Ureter (tissue), 1 donor: Measurements from ENCODE around the gene PXK. TPM values are rescaled to one million over a fixed set of nuclear protein-coding genes. Genes with fewer than 3 reads are reported as not detected.

Source experiments
- DNase-seq: peaks from one replicate; pipeline ENCODE4 v3.0.0-alpha.2; 2020; ENCODE audit warnings: low spot score
- total RNA-seq: library from RNA; stranded (reverse); gene quantifications from one replicate; pipeline ENCODE4 v1.2.4, GENCODE V29; 2023
- donor health status: DM: yes; HTN: yes; CAD: no.

Gene PXK
- total RNA-seq, 1 donor from 2014 or later: 26.8 TPM

GRCh38 chr3:58466899-58467563, 134.3 kb downstream of the PXK start:
- no peak for DNase-seq

GRCh38 chr3:58469096-58469495, 136.4 kb downstream of the PXK start:
- DNase-seq: no peak

- DNase-seq: no peak
These were observed 137.8 kb downstream of the PXK start for GRCh38 chr3:58470363-58471024.

GRCh38 chr3:58471025-58471887, 138.6 kb downstream of the PXK start:
- peak; percentile 71 for DNase-seq

- DNase-seq: no peak
These were observed 140.6 kb downstream of the PXK start for GRCh38 chr3:58473275-58473674.

DNA sequence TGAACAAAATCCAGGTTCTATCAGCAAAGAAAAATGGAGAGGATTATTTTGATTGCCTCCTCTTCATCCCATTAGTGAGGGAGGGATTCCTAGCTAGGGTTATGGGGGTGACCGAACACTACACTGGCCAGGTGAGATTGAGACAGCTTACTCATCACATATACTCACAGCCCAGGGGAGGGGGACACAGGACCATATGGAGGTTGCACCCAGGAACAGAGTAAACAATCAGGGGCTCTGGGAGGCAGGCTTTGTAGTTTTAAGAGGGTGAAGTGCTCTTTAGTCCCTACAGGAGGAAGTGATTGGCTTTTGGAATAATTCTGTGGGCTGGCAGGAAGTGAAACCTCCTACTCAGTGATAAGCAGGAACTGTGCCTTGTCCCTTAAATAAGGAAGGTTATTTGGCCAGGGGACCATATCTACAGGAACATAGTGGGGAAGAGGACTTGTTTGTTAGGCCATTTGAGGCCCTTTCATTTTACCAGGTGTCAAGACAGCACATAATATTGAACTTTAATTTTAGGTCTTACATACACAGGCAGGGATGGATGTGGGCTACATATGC, 141.7 kb downstream of the PXK start:
- no peak for DNase-seq

DNA sequence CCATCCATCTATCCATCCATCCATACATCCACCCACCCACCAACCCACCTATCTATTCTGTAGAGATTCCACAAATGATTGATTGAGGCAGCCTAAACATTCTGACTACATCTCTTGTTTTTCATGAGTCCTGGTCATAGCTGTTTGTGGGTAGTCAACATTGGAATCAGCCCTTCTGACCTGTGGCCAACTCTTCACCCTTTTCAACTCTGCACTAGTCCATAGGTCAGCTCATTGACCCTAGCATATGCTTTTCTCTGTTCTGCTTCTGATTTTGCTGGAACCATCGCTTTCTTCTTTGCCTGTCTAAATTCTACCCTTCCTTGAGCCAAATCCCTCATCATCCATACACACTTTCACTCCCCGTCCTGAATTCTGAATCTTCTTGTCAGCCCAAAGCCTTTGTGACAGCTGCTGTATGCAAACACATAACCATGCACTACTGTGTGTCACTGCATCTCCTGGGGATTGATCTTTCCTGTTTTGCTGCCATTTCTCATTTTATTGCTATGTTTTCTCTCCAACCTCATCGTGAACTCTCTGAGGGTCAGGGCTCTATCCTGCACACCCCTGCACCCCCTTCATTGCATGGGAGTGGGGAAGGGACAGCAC, 142.4 kb downstream of the PXK start:
- DNase-seq: no peak

Other genes starting within 250 kb of the PXK start
- 6.1 TPM for gene DNASE1L3, start 121.9 kb upstream of the PXK start, total RNA-seq
- gene ABHD6, start 95.1 kb upstream of the PXK start, total RNA-seq: 8.3 TPM
- 17.0 TPM for gene RPP14, start 26.6 kb upstream of the PXK start, total RNA-seq
- 7.4 TPM for gene HTD2, start 26.4 kb upstream of the PXK start, total RNA-seq
- gene PDHB, start 100.9 kb downstream of the PXK start, total RNA-seq: 42.2 TPM
- 11.4 TPM for gene KCTD6, start 159.2 kb downstream of the PXK start, total RNA-seq
- 12.8 TPM for gene ACOX2, start 204.3 kb downstream of the PXK start, total RNA-seq
- gene FAM107A, start 244.5 kb downstream of the PXK start, total RNA-seq: 102 TPM